GM21723 (cell line): ENCODE data around the gene MED13.

Experiments used
- ATAC-seq: cut with Tn5 transposase; IDR thresholded peaks from one replicate; pipeline ENCODE4 v1.9.1; 2021; ENCODE audit warnings: mild to moderate bottlenecking, moderate library complexity; ENCODE audit not compliant: unreplicated experiment

The MED13 gene, protein sequence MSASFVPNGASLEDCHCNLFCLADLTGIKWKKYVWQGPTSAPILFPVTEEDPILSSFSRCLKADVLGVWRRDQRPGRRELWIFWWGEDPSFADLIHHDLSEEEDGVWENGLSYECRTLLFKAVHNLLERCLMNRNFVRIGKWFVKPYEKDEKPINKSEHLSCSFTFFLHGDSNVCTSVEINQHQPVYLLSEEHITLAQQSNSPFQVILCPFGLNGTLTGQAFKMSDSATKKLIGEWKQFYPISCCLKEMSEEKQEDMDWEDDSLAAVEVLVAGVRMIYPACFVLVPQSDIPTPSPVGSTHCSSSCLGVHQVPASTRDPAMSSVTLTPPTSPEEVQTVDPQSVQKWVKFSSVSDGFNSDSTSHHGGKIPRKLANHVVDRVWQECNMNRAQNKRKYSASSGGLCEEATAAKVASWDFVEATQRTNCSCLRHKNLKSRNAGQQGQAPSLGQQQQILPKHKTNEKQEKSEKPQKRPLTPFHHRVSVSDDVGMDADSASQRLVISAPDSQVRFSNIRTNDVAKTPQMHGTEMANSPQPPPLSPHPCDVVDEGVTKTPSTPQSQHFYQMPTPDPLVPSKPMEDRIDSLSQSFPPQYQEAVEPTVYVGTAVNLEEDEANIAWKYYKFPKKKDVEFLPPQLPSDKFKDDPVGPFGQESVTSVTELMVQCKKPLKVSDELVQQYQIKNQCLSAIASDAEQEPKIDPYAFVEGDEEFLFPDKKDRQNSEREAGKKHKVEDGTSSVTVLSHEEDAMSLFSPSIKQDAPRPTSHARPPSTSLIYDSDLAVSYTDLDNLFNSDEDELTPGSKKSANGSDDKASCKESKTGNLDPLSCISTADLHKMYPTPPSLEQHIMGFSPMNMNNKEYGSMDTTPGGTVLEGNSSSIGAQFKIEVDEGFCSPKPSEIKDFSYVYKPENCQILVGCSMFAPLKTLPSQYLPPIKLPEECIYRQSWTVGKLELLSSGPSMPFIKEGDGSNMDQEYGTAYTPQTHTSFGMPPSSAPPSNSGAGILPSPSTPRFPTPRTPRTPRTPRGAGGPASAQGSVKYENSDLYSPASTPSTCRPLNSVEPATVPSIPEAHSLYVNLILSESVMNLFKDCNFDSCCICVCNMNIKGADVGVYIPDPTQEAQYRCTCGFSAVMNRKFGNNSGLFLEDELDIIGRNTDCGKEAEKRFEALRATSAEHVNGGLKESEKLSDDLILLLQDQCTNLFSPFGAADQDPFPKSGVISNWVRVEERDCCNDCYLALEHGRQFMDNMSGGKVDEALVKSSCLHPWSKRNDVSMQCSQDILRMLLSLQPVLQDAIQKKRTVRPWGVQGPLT (N-terminal part only)

DNA sequence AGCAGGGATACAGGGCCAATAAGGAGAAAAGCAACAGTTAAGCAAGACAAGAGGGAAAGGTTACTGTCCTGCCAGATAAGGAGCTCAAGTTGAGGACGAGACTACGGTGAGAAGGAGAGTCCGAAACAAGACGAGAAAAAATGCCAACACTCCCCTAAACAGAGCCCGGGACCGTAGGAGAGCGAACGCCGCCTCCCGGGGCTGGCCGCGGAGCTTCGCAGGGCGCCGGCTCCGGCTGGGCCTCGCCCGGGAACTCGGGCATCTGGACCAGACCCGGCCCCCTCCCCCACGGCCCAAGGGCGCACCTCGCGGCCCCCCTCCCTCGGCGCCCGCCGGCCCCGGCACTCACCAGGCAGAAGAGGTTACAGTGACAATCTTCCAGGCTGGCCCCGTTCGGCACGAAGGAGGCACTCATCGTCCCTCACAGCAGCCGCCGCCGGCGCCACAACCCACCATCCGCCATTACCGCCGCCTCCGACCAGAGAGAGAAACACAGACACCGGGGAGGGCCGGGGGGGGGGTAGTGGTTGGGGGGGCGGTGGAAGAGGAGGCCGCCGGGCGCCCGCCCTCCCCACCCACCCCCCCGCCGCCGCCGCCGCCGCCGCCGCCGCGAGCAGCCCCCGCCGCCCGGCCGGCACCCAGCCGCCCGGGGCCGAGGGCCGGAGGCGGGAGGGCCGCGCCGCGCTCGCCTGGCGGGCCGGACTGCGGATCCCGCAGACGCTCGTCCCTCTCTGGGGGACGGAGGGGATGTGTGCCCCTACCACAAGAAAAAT is at the start of gene MED13:
MED13 (minus strand) TSS at position 488 of the 773 bp plus-strand sequence; CDS start at position 415, 73 bp downstream.
- ATAC-seq, result peak; percentile 31

DNA sequence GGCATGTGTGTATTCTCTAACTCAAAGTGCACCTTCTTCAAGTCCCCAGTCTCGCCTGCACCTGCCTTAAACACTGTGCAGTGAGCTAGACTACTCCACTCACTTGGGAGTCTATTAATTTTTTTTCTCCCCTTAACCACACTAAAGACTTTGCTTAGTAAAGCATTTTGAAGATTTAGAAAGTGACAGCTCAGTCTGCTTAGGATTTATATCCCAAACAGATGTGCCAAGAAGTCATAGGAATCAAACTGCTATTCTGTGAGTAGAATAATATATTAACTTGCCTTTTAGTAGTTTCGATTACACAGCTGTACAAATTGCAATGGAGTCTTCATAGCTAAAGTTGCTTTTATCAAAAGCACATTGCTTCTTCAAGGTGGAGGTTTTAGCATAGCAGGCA is 47.2 kb upstream of the MED13 start:
- ATAC-seq, result no peak

DNA sequence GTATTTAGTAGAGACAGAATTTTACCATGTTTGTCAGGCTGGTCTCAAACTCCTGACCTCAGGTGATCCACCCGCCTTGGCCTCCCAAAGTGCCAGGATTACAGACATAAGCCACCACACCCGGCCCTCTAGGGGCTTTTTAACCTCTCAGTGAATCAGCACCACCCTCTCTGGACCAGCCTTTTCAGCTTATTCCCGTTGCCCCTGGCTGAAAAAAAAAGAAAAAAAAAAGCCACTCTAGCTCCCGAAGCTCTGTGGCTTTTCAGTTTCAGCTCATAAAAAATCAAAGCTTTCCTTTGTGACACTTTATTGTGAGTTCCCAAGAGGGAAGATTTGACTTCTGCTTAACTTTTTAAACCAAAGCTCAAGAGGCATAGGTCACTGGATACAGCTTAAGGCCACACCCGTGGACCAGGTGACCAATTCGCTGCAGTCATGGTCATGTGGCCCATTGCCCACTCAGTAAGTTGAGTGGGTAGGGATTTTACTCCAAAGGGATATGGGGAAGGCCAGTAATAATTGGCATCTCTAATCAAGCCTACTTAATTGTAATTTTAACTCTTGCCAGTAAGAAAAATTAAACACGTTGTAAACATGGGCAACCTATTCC is 46.6 kb upstream of the MED13 start:
- no peak for ATAC-seq

DNA sequence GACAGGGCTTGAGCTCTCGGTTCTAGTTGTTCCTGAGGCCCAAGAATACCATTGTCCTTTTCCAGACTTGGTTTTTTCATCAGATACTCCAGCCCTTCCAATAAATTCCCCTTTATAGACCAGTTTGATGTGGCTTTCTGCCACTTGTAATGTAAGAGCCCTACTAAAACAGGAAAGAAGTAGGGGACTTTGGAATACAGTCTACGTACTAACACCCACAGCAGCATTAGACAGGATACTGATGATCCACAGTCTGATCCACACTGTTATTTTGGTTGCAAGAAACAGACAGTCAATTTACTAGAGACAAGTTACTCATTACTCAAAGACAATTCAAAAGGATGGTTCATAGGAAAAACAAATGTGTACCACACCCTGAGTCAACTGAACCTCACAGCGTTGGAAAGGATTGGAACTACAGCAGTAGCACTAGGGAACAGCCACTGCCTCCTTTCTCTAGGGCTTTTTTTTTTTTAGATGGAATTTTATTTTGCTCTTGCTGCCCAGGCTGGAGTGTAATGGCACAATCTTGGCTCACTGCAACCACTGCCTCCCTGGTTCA is 45.9 kb upstream of the MED13 start:
- no peak for ATAC-seq

DNA sequence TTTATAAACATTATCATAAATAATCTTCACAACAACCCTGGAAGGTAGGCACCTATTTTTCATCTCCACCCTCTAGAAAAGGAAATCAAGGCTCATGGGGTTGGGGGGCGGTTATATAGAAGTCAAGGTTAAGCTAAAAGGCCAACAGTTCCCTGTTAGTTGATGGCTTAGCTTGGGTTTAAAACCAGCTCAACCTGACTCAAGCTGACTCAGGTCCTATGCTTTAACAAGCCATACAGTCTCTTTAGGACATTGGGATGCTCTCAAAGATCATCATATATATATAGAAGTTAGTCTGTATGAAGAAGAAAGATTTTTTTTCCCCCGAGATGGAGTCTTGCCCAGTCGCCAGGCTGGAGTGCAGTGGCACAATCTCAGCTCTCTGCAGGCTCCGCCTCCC is 44.8 kb upstream of the MED13 start:
- no peak for ATAC-seq

DNA sequence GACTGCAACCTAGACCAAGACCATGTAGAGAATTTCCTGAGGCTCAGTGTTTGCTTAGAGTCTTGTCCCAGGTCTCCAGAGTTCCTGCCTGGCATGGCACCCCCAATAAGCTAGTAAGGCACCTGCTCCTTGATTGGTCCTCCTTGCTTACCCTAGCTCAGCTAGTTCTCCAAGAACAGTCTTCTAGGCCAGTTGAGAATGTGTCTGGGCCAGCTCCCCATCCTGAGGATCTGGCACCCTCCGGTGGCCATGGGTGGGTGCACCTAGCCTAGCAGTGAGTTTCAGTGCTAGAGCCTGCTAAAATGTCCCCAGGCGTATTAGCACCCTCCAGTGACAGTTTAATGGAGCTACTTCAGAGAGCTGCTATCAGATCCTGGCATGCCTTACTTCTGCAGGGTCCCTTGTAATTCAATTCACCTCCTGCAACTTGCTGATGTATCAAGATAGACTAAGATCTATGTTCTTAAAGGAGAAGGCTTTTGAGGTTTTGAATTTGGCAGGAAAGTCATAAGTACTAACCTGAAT is 44.4 kb upstream of the MED13 start:
- ATAC-seq, result peak; percentile 99

DNA sequence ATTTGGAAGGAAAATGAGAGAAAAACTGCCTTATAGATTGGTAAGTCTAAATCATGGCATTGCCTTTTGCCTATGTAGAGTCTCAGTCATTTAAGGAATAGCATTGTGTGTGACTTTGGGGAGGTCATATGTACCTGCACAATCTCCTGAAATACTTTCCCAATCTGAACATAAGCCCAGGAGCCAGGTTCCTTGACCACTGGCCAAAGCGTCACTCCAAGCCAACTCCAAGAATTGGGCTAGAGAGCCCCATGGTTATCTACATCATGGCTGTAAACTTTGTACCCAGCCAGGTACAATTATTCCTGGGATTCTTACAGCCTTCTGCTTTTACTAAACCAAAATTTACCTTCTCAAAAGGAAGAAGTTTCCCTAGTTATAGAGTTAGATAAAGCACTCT is 40.8 kb upstream of the MED13 start:
- no peak for ATAC-seq

DNA sequence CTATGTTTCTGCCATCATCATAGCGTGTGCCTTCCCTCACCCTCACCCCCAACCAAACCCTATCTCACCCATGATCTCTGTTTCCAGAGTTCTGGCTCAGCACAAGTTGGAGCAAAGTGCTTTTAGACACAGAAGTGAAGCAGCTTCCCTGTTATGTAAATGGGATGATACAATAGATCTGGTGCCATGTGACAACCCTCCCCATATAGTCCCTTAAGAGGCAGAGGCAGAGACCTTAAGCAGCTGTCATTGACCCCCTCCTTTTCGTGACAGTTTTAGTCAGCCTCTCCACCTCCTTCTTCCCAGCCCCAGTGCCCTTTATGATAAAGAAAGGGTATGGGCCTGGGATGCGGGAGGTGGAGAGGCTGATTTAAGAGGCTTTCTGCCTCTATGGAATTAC is 40.3 kb upstream of the MED13 start:
- ATAC-seq, result no peak

DNA sequence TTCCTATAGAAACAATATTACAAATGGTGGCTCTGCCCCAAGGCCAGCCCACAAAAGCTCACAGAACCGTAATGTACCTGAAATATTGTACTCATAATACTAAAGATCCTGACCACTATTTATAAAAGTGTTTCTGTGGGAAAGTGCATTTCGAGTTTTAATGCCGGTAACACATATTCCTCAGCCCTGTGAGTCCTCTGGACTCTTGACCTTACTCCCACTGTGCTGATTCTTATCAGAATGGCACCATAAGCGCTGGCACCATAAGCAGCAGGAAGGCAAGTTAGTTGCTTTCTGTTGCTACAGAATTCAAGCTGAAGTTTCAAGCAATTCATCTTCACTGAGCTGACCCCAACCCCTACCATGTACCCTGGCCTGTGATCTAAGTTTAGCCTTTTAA is 36.4 kb upstream of the MED13 start:
- ATAC-seq, result no peak

DNA sequence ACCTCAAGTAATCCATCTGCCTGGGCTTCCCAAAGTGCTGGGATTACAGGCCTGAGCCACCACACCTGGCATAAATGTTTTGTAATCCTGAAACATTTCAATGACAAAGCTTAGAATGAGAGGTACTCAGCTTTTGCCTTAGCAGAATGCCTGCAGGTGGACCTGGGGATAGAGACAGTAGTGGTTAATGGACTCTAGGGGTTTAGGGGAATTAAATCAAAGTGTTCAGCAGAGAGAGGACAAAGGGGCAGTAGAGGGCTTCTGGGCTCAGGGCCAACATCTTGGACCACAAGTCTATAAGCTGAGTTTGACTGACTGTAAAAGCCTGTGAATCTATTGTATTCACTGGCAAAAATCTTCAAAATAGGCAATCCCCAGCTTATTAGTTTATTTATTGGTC is 36.0 kb upstream of the MED13 start:
- ATAC-seq, result no peak

DNA sequence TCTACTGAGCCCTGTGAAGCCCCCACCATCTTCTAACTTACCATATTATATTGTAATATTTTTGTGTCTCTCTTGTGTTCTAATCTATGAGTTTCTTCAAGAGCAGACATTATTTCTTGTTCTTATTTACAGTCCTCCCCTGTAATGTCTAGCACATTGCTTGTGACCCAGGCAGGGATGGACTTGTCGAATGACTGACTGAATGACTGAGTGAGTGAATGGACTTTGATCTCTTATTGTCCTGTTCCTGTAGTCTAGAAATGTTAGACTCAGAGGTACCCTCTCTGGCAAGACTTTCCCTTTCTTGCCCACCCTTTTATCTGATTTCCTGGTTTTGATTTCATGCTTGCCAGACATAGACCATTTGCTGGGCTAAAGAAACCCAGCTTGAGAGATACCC is 35.0 kb upstream of the MED13 start:
- no peak for ATAC-seq

DNA sequence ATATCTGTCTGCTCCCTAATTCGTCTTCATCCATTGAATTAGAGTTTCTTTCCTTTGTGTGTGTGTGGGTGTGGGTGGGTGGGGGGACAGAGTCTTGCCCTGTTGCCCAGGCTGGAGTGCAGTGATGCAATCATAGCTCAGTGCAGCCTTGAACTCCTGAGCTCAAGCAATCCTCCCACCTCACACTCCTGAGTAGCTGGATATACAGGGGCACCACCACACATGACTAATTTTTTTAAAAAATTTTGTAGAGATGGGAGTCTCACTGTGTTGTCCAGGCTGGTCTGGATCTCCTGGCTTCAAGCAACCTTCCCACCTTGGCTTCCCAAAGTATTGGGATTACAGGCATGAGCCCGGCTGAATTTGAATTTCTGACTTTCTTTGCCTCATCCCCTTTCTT is 34.5 kb upstream of the MED13 start:
- no peak for ATAC-seq

DNA sequence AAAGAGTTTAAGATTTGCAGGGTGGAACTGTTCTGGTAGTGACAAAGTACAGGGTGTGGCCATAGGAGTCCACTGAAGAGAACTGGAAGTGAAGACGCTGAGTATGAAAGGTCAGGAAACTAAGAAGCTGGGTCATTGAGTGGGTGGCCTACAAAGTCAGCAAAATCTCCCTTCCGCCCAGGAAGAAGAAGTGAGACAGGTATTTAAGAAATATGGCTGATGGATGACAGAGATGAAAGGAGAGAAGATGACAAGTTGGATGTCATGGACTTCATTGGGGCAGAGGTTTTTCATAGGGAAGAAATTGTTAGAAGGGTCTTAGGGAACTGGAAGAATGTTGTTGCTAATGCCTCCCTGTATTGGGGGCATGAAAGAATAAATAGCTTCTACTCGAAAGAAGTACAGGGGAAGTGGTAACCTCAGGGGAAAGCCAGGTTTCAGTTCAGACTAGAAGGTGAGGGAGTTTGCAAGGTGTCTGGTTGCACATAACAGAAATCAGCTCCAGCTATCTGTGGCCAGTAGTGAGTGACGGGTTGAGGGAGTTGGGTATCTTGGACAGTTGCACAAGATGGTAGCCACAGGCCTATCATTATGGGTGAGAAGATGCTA is 33.6 kb upstream of the MED13 start:
- peak; percentile 93 for ATAC-seq

DNA sequence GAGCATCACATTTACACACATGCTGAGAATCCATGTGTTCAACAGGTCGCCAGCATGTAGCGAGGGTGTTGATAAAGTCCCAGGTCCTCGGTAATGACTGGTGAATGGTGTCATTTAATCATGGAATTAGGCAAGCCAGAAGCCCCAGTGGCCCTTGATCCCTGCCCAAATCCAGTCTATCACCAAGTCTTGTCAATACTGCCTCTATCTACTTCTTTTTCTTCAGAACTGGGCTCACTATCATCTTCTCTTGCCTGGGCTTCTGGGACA is 31.3 kb upstream of the MED13 start:
- ATAC-seq, result no peak

DNA sequence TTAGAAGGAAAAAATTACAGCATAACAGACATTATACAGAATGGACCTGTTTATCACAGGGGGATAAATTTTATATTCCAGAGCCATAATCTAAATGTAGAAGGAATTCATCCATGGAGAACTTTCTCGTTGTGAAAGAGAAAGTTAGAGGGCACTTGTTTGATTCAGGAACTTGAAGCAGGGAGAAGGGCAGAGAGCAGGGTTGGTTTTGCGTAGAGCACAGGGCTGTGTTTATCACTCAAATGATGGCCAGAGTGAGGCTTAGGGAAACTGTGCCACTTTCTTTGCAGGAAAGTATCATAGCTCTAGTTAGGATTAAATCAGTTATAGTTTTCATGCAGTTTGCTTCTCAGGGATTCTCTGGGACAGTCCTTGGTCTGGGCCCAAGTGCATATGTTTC is 29.1 kb upstream of the MED13 start:
- ATAC-seq, result no peak

DNA sequence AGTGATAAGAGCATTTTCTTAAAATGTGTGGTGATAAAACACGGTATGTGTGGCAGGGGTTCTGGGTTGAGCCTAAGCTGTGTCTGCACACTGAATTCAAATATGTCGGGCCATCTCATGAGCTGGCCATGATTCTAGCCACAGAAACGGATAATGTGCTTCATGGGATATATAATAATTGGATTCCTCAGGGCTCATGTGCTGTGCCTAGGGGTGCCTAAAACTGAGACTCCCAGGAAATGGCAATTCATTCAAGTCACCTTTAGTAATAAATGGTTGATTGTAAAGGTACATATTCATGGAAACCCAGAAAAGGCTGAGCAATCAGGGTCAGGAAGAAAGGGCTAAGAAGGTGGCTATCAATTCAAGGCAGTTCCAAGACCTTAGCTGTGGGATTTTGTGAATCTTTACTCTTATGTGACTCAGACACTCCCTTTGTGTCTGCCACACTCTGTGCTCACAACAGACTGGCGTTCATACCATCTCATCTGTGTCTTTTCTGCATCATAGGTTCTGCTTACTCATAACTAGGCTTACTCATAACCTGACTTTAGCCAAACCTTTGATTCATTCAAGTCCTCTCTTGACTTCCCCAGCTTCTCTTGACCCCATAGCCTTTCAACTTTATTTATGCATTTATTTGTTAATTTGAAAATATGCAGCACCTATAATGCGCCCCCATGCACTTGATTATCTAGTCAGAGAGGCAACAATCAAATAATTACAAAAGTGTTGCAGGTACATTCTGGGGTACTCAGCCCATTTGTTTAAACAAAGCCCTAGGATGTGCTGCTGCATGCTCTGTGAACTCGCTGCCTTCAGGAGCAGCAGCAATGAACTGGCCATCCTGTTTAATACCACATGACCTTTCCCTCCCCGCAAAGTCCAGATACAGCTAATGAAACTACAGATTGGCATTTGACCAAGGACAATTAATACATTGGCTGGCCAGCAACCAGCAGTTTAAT is 28.4 kb upstream of the MED13 start:
- ATAC-seq, result peak; percentile 96

DNA sequence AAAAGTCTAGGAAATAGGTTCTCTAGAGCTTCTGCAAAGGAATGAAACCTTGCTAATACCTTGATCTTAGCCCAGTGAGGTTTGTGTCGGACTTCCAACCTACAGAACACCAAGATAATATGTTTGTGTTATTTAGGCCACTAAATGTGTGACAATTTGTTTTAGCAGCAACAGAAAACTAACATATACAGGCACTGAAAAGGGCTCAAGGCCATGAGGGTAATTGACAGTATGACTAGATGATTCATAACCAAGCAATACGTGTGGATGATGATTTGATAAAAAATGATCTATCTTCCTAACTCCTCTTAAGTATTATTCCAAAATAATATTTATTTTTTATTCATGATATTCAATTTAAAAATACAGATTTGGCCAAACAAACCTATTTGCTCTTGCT is 27.7 kb upstream of the MED13 start:
- ATAC-seq, result no peak

DNA sequence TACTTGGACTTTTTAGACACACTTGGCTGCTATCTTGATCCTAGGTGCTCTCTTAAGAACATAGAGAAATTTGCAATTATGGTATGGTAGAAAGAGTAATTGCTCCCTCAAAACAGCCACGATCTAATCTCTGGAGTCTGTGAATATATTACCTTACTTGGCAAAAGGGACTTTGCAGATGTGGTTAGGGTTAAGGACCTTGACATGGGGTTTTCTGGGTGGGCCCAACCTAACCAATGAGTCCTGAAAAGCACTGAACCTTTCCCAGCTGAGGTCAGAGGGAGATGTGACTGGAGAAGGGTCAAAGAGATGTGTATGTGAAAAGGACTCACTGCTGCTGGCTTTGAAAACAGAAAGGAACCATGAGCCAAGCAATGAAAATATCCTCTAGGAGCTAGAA is 26.7 kb upstream of the MED13 start:
- ATAC-seq, result no peak
